D721Med (cell line): ENCODE data around the gene CFL2.
"Not testable (repeated sequence)": the region's sequence is repeated elsewhere in the genome, so short reads cannot be mapped to it uniquely, and the experiment has no call there.

Source experiments
- DNase-seq: peaks from one replicate; pipeline ENCODE4 v3.0.0; 2011; ENCODE audit warnings: low spot score; ENCODE audit not compliant: insufficient read length
- FAIRE-seq: peaks from 2 replicates; lab custom pipeline; 2011; peaks lifted over from hg19 to GRCh38; lab: Jason Lieb, UNC
- CTCF ChIP-seq: IDR thresholded peaks from 2 replicates; pipeline ENCODE4 v1.5.1; 2012; ENCODE audit warnings: mild to moderate bottlenecking, control low read depth; ENCODE audit not compliant: insufficient read depth; ENCODE audit errors: missing control alignments

CFL2 gene

DNA sequence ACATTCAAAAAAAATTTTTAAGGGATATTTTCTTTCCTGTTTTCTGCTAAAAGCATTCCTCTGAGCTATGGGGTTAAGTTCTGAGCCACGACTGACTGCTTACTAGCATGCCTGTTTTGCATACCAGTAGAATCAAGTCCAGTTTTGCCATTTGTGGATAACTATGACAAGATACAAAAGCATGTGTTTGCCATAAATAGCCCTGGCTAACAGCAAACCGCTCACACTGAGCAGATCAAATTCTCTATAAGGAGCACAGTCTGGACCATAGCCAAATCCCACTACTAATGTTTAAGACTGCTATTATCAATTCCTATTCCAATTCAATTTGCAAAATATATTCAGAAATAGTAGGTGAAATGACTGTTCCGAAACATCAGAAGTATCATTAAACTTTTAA, 3.2 kb downstream of the CFL2 start:
- no peak for TF ChIP-seq CTCF
- DNase-seq (no peak), FAIRE-seq (no peak)

- DNase-seq (no peak), FAIRE-seq (no peak)
- TF ChIP-seq CTCF = no peak
Measured at GRCh38 chr14:34710744-34711143, 3.6 kb downstream of the CFL2 start.

- FAIRE-seq (peak; percentile 38), DNase-seq (no peak)
- TF ChIP-seq CTCF = no peak
Measured at GRCh38 chr14:34710006-34710405, 4.4 kb downstream of the CFL2 start.

GRCh38 chr14:34707722-34708121, 6.7 kb downstream of the CFL2 start:
- TF ChIP-seq CTCF = no peak
- FAIRE-seq (peak; percentile 66), DNase-seq (no peak)

GRCh38 chr14:34701808-34702207, 12.6 kb downstream of the CFL2 start:
- DNase-seq = no peak
- no peak for FAIRE-seq
- no peak for TF ChIP-seq CTCF

- DNase-seq (no peak), FAIRE-seq (no peak)
- TF ChIP-seq CTCF = no peak
Measured at GRCh38 chr14:34700622-34701130, 13.7 kb downstream of the CFL2 start.

DNA sequence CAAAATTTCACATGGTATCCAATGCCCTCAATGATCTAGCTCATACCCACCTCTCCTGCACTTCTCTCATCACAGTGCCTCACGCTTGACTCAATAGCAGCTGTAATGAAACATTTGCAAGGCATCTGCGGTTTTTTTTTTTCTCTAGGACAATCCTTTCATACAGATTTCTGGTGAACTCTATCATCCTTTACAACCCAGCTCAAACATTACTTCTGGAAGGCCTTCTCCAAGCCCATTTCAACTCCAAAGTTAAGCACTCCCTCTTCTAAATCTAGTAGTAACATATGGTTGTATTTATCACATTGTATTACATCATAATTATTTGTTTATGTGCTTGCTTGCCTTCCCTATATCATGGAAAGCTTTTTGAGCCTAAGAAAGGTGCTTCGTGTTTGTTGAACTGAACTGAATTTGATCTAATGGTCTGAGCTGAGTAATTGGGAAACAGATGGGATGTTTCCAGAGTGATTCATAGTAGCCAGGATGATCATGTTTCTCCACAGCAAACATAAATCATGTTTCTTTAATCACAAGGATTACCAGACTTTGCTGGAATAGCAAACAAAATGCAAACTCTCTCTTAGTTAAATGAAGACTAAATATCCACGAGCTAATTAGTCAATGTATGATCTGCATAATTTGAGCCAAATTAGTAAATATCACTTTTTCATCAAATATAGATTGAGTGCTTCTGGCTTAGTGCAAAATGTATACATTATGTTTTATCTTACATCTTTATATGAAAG, 14.3 kb downstream of the CFL2 start:
- FAIRE-seq = peak; percentile 88

DNA sequence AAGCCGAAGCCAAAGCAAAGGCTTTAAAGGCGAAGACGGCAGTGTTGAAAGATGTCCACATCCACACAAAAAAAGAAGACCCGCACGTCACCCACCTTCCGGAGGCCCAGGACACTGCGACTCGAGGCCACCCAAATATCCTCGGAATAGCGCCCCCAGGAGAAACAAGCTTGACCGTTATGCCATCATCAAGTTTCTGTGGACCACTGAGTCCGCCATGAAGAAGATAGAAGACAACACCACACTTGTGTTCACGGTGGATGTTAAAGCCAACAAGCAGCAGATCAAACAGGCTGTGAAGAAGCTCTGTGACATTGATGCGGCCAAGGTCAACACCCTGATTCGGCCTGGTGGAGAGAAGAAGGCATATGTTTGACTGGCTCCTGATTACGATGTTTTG, 20.2 kb downstream of the CFL2 start:
- not testable (repeated sequence) for DNase-seq, FAIRE-seq

More for the DNA sequence above, 14.3 kb downstream of the CFL2 start:
- DNase-seq = no peak
- TF ChIP-seq CTCF = no peak
